ENCODE results near the gene TMEM42. TPM values are rescaled to one million over a fixed set of nuclear protein-coding genes. Genes with fewer than 3 reads are reported as not detected.

Gene TMEM42
- total and polyA plus RNA-seq, 7 donors = 6.2 to 25.7 (median 10.2) TPM

DNA sequence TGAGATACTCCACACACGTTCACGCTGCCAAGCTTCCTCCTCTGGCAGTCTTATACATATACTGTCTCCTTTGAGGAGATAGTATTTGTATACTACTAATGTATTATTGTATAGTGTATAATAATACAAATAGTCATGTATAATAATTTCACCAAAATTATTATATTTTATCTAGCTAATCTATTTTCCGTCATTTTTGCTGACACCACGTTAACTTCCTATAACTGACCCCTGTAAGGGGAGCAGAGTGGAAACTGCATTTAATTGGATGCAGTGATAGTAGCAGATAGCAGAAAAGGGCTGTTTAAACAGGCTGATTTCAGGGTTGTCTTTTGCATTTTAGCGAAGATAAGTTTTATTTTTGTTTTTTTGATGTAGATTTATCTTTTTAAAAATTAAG lies 30.5 kb upstream of the TMEM42 start:
- H3K27me3 ChIP-seq = no peaks in the 10 kb centered on the region
- 90 to 95% methylated on average over 5 of the region's 5 CpGs for WGBS, 2 donors
- H3K9me3 ChIP-seq = no peaks in the 10 kb centered on the region
- DNase-seq = no peak
- H3K4me1 ChIP-seq = no peaks in the 10 kb centered on the region
- H3K4me3 ChIP-seq = no peak overlapping the region
- H3K27ac ChIP-seq = no peak overlapping the region
- intact Hi-C loops (cut with DNase I) = no loop called here
- H3K36me3 ChIP-seq = no peaks in the 10 kb centered on the region
- TF ChIP-seq POLR2A (IDR thresholded peaks at IDR 0.05) = no peak
- no peak for TF ChIP-seq EP300 (IDR thresholded peaks at IDR 0.05)
- TF ChIP-seq POLR2AphosphoS5 (IDR thresholded peaks at IDR 0.05) = no peak
- TF ChIP-seq CTCF (IDR thresholded peaks at IDR 0.05) = no peak

- Histone ChIP-seq H3K4me3 (no peak overlapping the region), H3K27ac (no peak overlapping the region), H3K4me1 (no peaks in the 10 kb centered on the region), H3K36me3 (no peaks in the 10 kb centered on the region), H3K9me3 (peaks cover 0 to 7% (median 0%) of the 10 kb centered on the region in 4 donors), H3K27me3 (no peaks in the 10 kb centered on the region)
- 96 to 97% methylated on average over 1 of the region's 1 CpG for whole genome bisulfite sequencing, 2 donors
- no peak for TF ChIP-seq POLR2AphosphoS5 (IDR thresholded peaks at IDR 0.05)
- no peak for TF ChIP-seq CTCF (IDR thresholded peaks at IDR 0.05)
- no peak for TF ChIP-seq EP300 (IDR thresholded peaks at IDR 0.05)
- no peak for DNase-seq
- intact Hi-C loops (cut with DNase I) = no loop called here
Measured at GRCh38 chr3:44832032-44832431, 29.7 kb upstream of the TMEM42 start.

GRCh38 chr3:44832965-44833364 lies 28.7 kb upstream of the TMEM42 start:
- no peak for DNase-seq
- 96 to 99% methylated on average over 2 of the region's 2 CpGs for WGBS, 2 donors
- peaks cover 0 to 8% (median 0%) of the 10 kb centered on the region in 4 donors for H3K9me3 ChIP-seq
- intact Hi-C loops (cut with DNase I) = no loop called here
- no peak overlapping the region for H3K27ac ChIP-seq
- H3K36me3 ChIP-seq = no peaks in the 10 kb centered on the region
- H3K27me3 ChIP-seq = no peaks in the 10 kb centered on the region
- TF ChIP-seq POLR2A (IDR thresholded peaks at IDR 0.05) = no peak
- no peak for TF ChIP-seq POLR2AphosphoS5 (IDR thresholded peaks at IDR 0.05)
- no peak for TF ChIP-seq CTCF (IDR thresholded peaks at IDR 0.05)
- TF ChIP-seq EP300 (IDR thresholded peaks at IDR 0.05) = no peak
- no peaks in the 10 kb centered on the region for H3K4me1 ChIP-seq
- no peak overlapping the region for H3K4me3 ChIP-seq

DNA sequence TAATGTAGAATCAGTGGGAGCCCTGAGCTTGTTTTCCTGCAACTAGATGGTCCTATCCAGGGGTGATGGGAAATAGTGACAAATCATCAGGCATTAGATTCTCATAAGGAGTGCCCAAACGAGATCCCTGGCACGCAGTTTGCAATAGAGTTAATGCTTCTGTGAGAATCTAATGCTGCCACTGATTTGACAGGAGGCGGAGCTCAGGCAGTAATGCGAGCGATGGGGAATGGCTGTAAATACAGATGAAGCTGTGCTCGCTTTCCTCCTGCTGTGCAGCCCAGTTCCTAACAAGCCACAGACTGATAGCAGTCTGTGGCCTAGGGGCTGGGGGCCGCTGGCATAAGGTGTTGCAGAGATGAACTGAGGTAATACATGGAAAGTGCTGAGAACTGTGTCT lies 28.3 kb upstream of the TMEM42 start:
- Histone ChIP-seq H3K36me3 (no peaks in the 10 kb centered on the region), H3K27me3 (no peaks in the 10 kb centered on the region), H3K4me3 (no peak overlapping the region), H3K9me3 (peaks cover 0 to 8% (median 0%) of the 10 kb centered on the region in 4 donors), H3K27ac (no peak overlapping the region), H3K4me1 (no peaks in the 10 kb centered on the region)
- TF ChIP-seq CTCF (IDR thresholded peaks at IDR 0.05) (no peak), POLR2A (IDR thresholded peaks at IDR 0.05) (no peak), POLR2AphosphoS5 (IDR thresholded peaks at IDR 0.05) (no peak), EP300 (IDR thresholded peaks at IDR 0.05) (no peak)
- DNase-seq = no peak
- intact Hi-C loops (cut with DNase I) = no loop called here
- WGBS, 2 donors = 96% methylated on average over 7 of the region's 7 CpGs

- 98% methylated on average over 3 of the region's 3 CpGs for WGBS, 2 donors
- DNase-seq = no peak
Measured at GRCh38 chr3:44835684-44836083, 26.0 kb upstream of the TMEM42 start.

More at GRCh38 chr3:44835684-44836083, 26.0 kb upstream of the TMEM42 start:
- TF ChIP-seq POLR2AphosphoS5 (IDR thresholded peaks at IDR 0.05) = no peak
- TF ChIP-seq CTCF (IDR thresholded peaks at IDR 0.05) = no peak
- no peak for TF ChIP-seq EP300 (IDR thresholded peaks at IDR 0.05)
- TF ChIP-seq POLR2A (IDR thresholded peaks at IDR 0.05) = no peak
- H3K36me3 ChIP-seq = no peaks in the 10 kb centered on the region
- H3K4me3 ChIP-seq = no peak overlapping the region
- no peak overlapping the region for H3K27ac ChIP-seq
- no peaks in the 10 kb centered on the region for H3K27me3 ChIP-seq
- no peaks in the 10 kb centered on the region for H3K4me1 ChIP-seq
- intact Hi-C loops (cut with DNase I) = no loop called here
- peaks cover 0 to 8% (median 0%) of the 10 kb centered on the region in 4 donors for H3K9me3 ChIP-seq

Data from sigmoid colon (tissue), 7 donors.